ENCODE measurements around the gene CNTNAP2. TPM values are rescaled to one million over a fixed set of nuclear protein-coding genes. Genes with fewer than 3 reads are reported as not detected.

The CNTNAP2 gene
- total RNA-seq, 1 experiment from 2014 or later = 60.0 TPM

- no peak for DNase-seq (ENCODE audit: low spot score)
- Histone ChIP-seq H3K27me3 (replicated peaks; ENCODE audit: insufficient read depth, low read depth, low read length, poor library complexity) (no peaks in the 10 kb centered on the region), H3K27ac (ENCODE audit: low read depth, low read length, poor library complexity, severe bottlenecking) (no peak overlapping the region), H3K4me1 (ENCODE audit: insufficient read depth, low read length, poor library complexity, severe bottlenecking) (no peaks in the 10 kb centered on the region), H3K36me3 (ENCODE audit: insufficient read depth, low read length, poor library complexity, severe bottlenecking) (no peaks in the 10 kb centered on the region), H3K4me3 (ENCODE audit: low read depth, low read length, poor library complexity, severe bottlenecking) (no peak overlapping the region), H3K9me3 (ENCODE audit: low read depth, low read length, poor library complexity, severe bottlenecking) (no peaks in the 10 kb centered on the region)
- intact Hi-C loops (cut with micrococcal nuclease; ENCODE audit: unreplicated experiment) = no loop called here
- ChIA-PET CTCF (no interaction called here), POLR2A (ENCODE audit: low non-redundant PET) (no interaction called here)
- no peak for TF ChIP-seq EZH2 (IDR thresholded peaks at IDR 0.05; ENCODE audit: borderline replicate concordance, low read depth, low read length, poor library complexity, severe bottlenecking)
- no peak for TF ChIP-seq CTCF (conservative IDR thresholded peaks at IDR 0.05; ENCODE audit: low read depth, low read length)
- no TSS peak for BruUV-seq (replicated peaks)
These were observed 906.8 kb downstream of the CNTNAP2 start for GRCh38 chr7:147023440-147023839.

- H3K27ac ChIP-seq (ENCODE audit: low read depth, low read length, poor library complexity, severe bottlenecking) = no peak overlapping the region
These were observed 913.4 kb downstream of the CNTNAP2 start for GRCh38 chr7:147029953-147030352.

GRCh38 chr7:147033641-147034040, 917.0 kb downstream of the CNTNAP2 start:
- intact Hi-C loops (cut with micrococcal nuclease; ENCODE audit: unreplicated experiment) = no loop called here

More at GRCh38 chr7:147029953-147030352, 913.4 kb downstream of the CNTNAP2 start:
- no peak for DNase-seq (ENCODE audit: low spot score)
- no peaks in the 10 kb centered on the region for H3K27me3 ChIP-seq (replicated peaks; ENCODE audit: insufficient read depth, low read depth, low read length, poor library complexity)
- POLR2A ChIA-PET (ENCODE audit: low non-redundant PET) = no interaction called here
- intact Hi-C loops (cut with micrococcal nuclease; ENCODE audit: unreplicated experiment) = no loop called here
- H3K4me3 ChIP-seq (ENCODE audit: low read depth, low read length, poor library complexity, severe bottlenecking) = no peak overlapping the region
- H3K9me3 ChIP-seq (ENCODE audit: low read depth, low read length, poor library complexity, severe bottlenecking) = no peaks in the 10 kb centered on the region
- TF ChIP-seq CTCF (conservative IDR thresholded peaks at IDR 0.05; ENCODE audit: low read depth, low read length) (no peak), EZH2 (IDR thresholded peaks at IDR 0.05; ENCODE audit: borderline replicate concordance, low read depth, low read length, poor library complexity, severe bottlenecking) (no peak)
- no peaks in the 10 kb centered on the region for H3K36me3 ChIP-seq (ENCODE audit: insufficient read depth, low read length, poor library complexity, severe bottlenecking)
- H3K4me1 ChIP-seq (ENCODE audit: insufficient read depth, low read length, poor library complexity, severe bottlenecking) = no peaks in the 10 kb centered on the region
- CTCF ChIA-PET = no interaction called here
- no TSS peak for BruUV-seq (replicated peaks)

More at GRCh38 chr7:147033641-147034040, 917.0 kb downstream of the CNTNAP2 start:
- no peak for DNase-seq (ENCODE audit: low spot score)
- Histone ChIP-seq H3K27me3 (replicated peaks; ENCODE audit: insufficient read depth, low read depth, low read length, poor library complexity) (no peaks in the 10 kb centered on the region), H3K4me1 (ENCODE audit: insufficient read depth, low read length, poor library complexity, severe bottlenecking) (no peaks in the 10 kb centered on the region), H3K36me3 (ENCODE audit: insufficient read depth, low read length, poor library complexity, severe bottlenecking) (no peaks in the 10 kb centered on the region), H3K27ac (ENCODE audit: low read depth, low read length, poor library complexity, severe bottlenecking) (no peak overlapping the region), H3K4me3 (ENCODE audit: low read depth, low read length, poor library complexity, severe bottlenecking) (no peak overlapping the region), H3K9me3 (ENCODE audit: low read depth, low read length, poor library complexity, severe bottlenecking) (no peaks in the 10 kb centered on the region)
- CTCF ChIA-PET = no interaction called here
- POLR2A ChIA-PET (ENCODE audit: low non-redundant PET) = no interaction called here
- TF ChIP-seq EZH2 (IDR thresholded peaks at IDR 0.05; ENCODE audit: borderline replicate concordance, low read depth, low read length, poor library complexity, severe bottlenecking) (no peak), CTCF (conservative IDR thresholded peaks at IDR 0.05; ENCODE audit: low read depth, low read length) (no peak)
- BruUV-seq (replicated peaks) = no TSS peak
